GM10266 (cell line): ENCODE measurements around the gene SV2C.

Experiments
- DNase-seq: peaks from one replicate; pipeline ENCODE4 v3.0.0; 2012; ENCODE audit errors: extremely low spot score
- TF ChIP-seq, protein P1 (sequence below): IDR thresholded peaks from 2 replicates; pipeline ENCODE4 v1.5.1; 2012; ENCODE audit warnings: mild to moderate bottlenecking, low read depth; ENCODE audit not compliant: control insufficient read depth, insufficient read depth; ENCODE audit errors: missing control alignments

Gene SV2C

DNA sequence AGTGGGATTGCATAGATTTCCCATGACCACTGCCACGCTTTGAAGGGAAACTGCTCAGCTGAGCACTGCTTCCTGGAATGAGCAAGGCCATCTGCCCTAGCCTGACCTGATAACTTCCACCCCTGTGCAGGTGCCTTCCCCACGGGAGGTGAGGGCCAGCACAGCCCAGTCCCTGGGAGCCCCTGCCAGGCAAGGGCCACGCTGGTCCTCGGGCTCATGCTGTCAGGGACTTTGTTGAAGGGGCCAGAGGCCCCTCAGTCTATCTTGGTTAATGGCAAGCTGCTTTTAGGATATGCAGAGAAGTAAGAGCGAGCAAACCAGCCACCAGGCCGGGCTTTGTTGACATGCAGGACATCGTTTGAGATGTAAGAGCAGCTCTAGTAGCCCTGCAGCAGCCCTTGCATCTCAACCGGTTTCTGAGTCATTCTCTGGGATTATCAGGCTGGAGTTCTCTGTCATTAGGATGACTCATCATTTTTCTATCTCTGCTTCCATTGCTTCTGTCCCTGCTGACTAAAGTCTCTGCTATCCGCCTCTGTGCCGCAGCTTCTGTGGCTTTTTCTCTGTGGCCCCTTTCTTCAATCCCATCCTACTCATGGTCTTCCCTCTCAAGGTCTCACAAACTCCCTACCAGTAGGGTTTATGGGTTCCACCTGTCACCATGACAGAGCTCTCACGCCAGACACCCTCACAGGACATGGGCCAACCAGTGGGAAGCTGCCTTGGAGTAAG, 289.3 kb downstream of the SV2C start:
- TF ChIP-seq, protein P1, sequence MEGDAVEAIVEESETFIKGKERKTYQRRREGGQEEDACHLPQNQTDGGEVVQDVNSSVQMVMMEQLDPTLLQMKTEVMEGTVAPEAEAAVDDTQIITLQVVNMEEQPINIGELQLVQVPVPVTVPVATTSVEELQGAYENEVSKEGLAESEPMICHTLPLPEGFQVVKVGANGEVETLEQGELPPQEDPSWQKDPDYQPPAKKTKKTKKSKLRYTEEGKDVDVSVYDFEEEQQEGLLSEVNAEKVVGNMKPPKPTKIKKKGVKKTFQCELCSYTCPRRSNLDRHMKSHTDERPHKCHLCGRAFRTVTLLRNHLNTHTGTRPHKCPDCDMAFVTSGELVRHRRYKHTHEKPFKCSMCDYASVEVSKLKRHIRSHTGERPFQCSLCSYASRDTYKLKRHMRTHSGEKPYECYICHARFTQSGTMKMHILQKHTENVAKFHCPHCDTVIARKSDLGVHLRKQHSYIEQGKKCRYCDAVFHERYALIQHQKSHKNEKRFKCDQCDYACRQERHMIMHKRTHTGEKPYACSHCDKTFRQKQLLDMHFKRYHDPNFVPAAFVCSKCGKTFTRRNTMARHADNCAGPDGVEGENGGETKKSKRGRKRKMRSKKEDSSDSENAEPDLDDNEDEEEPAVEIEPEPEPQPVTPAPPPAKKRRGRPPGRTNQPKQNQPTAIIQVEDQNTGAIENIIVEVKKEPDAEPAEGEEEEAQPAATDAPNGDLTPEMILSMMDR, result no peak
- DNase-seq, result no peak

DNA sequence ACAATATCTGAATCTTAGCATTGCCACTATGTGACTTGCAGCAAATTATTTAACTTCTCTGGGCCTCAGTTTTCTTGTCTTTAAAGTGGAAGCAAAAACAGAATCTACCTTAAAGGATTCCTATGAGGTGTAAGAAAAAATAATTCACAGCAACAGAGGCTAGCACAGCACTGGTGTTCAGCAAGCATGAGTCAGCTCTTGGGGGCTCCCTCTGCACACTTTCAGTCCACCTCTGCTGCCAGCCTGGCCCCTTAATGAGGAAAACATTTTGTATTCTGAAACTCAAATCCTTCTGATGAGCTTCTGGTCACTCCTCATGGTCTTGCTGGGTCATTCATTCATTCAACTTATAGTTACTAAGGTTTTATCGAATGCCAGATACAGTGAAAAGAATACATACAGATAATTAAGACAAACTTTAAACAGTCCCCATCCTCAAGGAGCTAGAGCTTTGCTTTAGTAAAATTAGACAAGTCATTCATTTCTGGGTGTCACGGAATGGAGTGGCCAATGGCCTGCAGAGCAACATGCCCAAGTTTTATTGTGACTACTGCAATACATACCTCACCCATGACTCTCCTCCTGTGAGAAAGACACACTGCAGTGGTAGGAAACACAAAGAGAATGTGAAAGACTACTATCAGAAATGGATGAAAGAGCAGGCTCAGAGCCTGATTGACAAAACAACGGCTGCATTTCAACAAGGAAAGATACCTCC, 293.1 kb downstream of the SV2C start:
- TF ChIP-seq, protein P1, result no peak
- no peak for DNase-seq

DNA sequence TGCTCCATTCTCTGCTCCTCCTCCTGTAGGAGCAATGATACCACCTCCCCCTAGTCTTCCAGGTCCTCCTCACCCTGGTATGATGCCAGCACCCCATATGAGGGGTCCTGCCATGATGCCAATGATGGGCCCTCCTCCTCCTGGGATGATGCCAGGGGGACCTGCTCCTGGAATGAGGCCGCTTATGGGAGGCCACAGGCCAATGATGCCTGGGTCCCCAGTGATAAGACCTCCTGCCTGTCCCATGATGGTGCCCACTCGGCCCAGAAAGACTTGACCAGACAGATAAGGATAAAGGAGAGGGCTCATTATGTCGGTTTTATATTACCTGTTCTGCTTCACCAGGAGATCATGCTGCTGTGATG, 293.7 kb downstream of the SV2C start:
- no peak for DNase-seq
- TF ChIP-seq, protein P1, result no peak

DNA sequence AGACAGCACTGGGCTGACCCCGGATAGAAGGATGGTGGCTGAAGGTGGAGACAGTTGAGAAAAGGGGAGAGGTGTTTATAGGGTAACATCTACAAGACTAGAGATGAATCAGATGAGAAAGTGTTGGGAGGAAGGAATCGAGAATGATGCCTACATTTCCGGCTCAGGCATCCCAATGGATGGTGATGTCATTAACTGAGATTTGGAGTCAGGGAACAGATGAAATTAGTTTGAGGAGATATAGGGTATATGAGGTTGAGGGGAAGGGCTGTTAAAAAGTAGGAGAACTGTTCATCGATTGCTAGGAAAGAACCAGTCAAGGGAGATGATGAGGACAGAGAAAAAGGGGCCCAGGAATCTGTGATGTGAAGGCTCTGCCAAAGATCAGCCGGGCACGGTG, 295.2 kb downstream of the SV2C start:
- TF ChIP-seq, protein P1, result no peak

DNA sequence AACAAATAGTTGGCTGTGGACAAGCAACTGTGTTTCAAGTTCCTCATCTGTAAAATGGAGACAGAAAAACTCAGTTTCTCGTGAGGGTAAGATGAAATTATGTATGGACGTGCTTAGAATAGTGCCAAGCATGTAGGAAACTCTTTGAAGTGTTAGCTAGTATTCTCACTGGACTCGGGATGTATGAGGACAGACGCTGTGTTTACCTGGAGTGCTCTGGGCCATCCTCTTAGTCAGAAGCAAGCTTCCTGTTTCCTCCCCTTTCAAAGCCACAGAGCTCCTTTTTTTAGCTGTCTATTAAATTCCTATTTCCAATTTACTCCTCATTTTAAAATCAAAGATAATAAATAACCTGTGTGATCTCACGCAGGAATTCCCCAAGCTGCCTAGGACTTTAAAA, 296.1 kb downstream of the SV2C start:
- no peak for DNase-seq
- TF ChIP-seq, protein P1, result no peak

More for the DNA sequence above, 295.2 kb downstream of the SV2C start:
- no peak for DNase-seq

DNA sequence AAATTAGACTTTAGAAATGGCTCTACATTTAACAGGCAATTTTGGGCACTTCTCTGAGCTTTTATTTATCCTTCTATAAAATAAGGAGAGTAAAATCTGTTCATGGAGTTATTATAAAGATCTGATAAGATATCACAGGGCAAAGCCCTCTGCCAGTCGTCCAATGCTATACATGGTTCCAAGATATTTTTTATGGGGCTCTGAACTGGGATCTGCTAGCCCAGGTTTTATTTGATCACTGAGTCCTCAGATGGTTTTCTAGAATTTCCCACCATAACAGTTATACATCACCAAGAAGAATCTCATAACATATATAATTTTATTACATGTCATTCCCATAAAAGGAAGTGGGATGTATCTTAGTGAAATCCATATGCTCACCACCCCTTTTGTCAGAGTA, 296.7 kb downstream of the SV2C start:
- TF ChIP-seq, protein P1, result no peak
- no peak for DNase-seq
